VCaP (cell line): ENCODE data around the gene CARM1.

Source experiments
- H3K27ac ChIP-seq: fragments of 450-650 bp; 2 replicates; pipeline ENCODE4 v1.5.1; 2017
- TF ChIP-seq, protein P1 (sequence below): fragments of 450-650 bp; conservative IDR thresholded peaks from 2 replicates; pipeline ENCODE4 v1.5.1; 2017; ENCODE audit warnings: mild to moderate bottlenecking, moderate library complexity

The CARM1 gene

DNA sequence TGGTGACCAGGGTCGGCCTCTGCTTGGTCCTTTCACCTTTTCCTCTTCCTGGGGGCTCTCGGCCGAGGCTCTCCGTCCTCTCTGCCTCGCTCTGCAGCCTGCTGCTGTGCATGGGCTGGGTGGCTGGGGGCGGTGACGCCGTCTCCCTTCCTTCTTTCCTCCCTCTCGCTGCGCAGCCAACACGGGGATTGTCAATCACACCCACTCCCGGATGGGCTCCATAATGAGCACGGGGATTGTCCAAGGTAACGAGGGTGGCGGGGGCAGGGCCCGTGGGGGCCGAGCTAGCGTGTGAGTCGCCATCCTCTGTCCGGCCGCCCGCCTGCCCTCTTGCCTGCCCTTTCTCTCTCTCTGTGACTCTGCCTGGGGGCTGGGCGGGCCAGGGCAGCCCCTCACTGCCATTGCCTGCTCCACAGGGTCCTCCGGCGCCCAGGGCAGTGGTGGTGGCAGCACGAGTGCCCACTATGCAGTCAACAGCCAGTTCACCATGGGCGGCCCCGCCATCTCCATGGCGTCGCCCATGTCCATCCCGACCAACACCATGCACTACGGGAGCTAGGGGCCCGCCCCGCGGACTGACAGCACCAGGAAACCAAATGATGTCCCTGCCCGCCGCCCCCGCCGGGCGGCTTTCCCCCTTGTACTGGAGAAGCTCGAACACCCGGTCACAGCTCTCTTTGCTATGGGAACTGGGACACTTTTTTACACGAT is 50.0 kb downstream of the CARM1 start:
- TF ChIP-seq, protein P1, sequence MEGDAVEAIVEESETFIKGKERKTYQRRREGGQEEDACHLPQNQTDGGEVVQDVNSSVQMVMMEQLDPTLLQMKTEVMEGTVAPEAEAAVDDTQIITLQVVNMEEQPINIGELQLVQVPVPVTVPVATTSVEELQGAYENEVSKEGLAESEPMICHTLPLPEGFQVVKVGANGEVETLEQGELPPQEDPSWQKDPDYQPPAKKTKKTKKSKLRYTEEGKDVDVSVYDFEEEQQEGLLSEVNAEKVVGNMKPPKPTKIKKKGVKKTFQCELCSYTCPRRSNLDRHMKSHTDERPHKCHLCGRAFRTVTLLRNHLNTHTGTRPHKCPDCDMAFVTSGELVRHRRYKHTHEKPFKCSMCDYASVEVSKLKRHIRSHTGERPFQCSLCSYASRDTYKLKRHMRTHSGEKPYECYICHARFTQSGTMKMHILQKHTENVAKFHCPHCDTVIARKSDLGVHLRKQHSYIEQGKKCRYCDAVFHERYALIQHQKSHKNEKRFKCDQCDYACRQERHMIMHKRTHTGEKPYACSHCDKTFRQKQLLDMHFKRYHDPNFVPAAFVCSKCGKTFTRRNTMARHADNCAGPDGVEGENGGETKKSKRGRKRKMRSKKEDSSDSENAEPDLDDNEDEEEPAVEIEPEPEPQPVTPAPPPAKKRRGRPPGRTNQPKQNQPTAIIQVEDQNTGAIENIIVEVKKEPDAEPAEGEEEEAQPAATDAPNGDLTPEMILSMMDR = no peak
- H3K27ac ChIP-seq = no peak overlapping the region

DNA sequence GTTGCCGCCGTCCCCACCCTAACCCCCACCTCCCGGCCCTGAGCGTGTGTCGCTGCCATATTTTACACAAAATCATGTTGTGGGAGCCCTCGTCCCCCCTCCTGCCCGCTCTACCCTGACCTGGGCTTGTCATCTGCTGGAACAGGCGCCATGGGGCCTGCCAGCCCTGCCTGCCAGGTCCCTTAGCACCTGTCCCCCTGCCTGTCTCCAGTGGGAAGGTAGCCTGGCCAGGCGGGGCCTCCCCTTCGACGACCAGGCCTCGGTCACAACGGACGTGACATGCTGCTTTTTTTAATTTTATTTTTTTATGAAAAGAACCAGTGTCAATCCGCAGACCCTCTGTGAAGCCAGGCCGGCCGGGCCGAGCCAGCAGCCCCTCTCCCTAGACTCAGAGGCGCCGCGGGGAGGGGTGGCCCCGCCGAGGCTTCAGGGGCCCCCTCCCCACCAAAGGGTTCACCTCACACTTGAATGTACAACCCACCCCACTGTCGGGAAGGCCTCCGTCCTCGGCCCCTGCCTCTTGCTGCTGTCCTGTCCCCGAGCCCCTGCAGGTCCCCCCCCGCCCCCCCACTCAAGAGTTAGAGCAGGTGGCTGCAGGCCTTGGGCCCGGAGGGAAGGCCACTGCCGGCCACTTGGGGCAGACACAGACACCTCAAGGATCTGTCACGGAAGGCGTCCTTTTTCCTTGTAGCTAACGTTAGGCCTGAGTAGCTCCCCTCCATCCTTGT is 50.7 kb downstream of the CARM1 start:
- H3K27ac ChIP-seq = no peak overlapping the region
- TF ChIP-seq, protein P1 = no peak

GRCh38 chr19:10922638-10923014 is 51.3 kb downstream of the CARM1 start:
- no peak overlapping the region for H3K27ac ChIP-seq
- TF ChIP-seq, protein P1 = no peak

DNA sequence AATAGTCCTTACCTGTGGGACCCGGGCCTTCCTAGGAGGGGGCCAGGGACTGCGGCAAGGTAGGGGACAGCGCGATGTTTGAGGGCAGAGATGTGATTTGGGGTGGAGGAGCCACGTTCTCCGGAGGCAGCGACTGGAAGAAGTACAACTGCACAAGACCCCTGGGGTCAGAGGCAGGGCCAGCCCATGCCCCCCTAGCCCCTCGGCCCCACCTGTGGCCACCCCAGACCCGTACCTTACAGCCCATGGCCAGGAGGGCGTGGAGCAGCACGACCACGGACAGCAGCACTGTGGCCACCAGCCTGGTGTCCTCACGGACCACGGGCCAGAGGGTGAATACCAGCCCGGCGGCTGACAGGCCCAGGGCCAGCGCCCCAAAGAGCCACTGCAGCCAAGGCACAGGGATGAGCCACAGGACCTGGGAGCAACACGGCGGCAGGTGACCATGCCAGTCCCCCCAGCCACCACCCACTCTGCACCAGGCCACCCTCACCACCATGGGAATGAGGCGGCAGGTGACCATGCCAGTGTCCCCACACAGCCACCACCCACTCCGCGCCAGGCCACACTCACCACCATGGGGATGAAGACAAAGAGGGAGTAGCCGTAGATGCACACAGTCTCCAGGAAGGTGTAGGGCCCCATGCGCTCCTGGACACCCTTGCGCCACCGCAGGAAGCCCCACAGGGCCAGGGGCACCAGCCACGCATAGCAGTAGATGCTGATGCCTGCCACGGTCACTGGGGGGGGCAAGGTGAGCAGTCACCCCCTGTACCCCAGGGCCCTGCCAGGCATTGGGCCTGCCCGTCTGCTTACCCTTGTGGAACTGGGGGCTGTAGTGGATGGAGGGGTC is 52.1 kb downstream of the CARM1 start:
- TF ChIP-seq, protein P1 = no peak
- no peak overlapping the region for H3K27ac ChIP-seq

DNA sequence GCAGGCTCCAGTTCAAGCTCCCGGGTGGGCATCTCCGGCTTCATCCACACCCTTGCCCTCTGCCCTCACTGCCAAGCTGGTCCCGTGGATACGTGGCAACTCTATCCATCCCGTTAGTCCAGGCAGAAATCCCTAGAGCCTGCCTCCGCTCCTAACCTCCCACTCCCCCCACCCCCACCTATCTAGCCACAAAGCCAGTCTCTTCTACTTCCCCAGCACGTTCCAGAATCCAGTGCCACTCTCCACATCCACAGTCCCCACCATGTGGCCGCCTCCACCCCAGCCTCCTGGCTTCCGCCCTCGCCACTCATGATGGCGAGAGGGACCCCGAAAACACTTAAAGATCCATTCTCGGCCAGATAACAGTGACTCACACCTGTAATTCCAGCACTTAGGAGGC is 53.2 kb downstream of the CARM1 start:
- H3K27ac ChIP-seq = no peak overlapping the region
- TF ChIP-seq, protein P1 = no peak

DNA sequence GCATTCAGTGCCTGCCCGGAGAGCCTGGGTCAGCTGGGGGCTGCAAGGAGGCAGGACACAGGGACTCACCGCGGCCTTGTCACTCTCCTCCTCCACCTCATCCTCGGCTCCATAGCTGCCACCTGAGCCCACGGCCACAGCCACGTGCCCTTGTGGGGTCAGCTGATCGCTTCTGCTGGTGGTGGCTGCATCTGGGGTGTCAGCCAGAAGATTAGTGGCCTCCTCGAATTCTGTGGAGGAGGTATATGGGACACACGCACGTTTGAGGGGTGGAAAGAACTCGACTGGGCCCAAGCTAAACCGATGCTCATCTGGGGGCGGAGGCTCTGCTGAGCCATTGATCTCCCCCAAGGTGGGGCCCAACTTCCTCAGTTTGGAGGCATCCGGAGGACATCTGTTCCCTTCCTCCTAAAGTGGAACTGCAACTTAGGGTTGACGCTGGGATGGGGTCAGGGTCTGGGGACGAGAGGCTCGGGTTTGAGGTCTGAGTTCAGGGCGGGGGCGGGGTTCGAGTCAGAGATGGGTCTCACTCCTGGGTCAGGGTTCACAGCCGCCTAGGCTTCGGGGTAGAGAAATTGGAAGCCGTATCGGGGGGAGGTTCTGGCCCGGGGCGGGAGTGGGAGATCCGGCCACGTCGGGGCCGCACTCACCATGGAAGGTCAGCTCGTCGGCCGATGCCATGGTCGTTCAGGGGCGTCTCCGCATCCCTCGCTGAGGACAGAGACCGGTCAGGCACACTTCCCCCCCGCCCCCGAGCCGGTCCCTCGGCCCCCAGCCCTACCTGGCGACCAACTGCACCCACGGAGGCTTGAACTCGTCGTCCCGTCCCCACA is 56.6 kb downstream of the CARM1 start:
- peak overlapping the region; percentile 77; the same call in 1 of the 2 replicates for H3K27ac ChIP-seq

More for the DNA sequence above, 56.6 kb downstream of the CARM1 start:
- TF ChIP-seq, protein P1 = no peak
